Keratinocyte (primary cell): Measurements from ENCODE around the gene TMEM59L. TPM values are rescaled to one million over a fixed set of nuclear protein-coding genes. Genes with fewer than 3 reads are reported as not detected.

Experiments
- DNase-seq: peaks from one replicate; pipeline ENCODE4 v3.0.0-alpha.2; 2011; ENCODE audit warnings: low read depth, missing footprints, low spot score
- FAIRE-seq: peaks from 2 replicates; lab custom pipeline; 2011; peaks lifted over from hg19 to GRCh38; lab: Jason Lieb, UNC
- H2AFZ ChIP-seq: 2 replicates; pipeline ENCODE4 v1.6.0; 2012; ENCODE audit warnings: low read length, control low read depth, inconsistent platforms; ENCODE audit not compliant: control insufficient read depth
- H3K27ac ChIP-seq: 2 replicates; pipeline ENCODE4 v1.5.1; 2011; ENCODE audit warnings: low read length; ENCODE audit not compliant: control insufficient read depth, insufficient read depth
- H3K27me3 ChIP-seq: 3 replicates; pipeline ENCODE4 v1.6.0; 2011; ENCODE audit warnings: low read length; ENCODE audit not compliant: control insufficient read depth, insufficient read depth; ENCODE audit errors: extremely low read depth
- H3K36me3 ChIP-seq, 2 experiments: 2 replicates in 1 of 2; 3 replicates in 1 of 2; pipeline ENCODE4 v1.5.1; 2011; ENCODE audit warnings: low read length in 2 of 2, mild to moderate bottlenecking in 1 of 2; ENCODE audit not compliant: control insufficient read depth in 2 of 2, insufficient read depth in 2 of 2; ENCODE audit errors: extremely low read depth in 1 of 2
- H3K4me1 ChIP-seq: 3 replicates; pipeline ENCODE4 v1.5.1; 2011; ENCODE audit warnings: low read length; ENCODE audit not compliant: control insufficient read depth, insufficient read depth; ENCODE audit errors: extremely low read depth
- H3K4me2 ChIP-seq: 3 replicates; pipeline ENCODE4 v1.6.0; 2011; ENCODE audit warnings: low read depth, low read length; ENCODE audit not compliant: control insufficient read depth, insufficient read depth; ENCODE audit errors: extremely low read depth
- H3K4me3 ChIP-seq, 3 experiments: fragments of 200-600 bp in 1 of 3; sonication (generic) in 1 of 3; 2 replicates in 2 of 3; 3 replicates in 1 of 3; pipeline ENCODE4 v1.5.1; 2011 to 2016; ENCODE audit warnings: low read length in 3 of 3, mild to moderate bottlenecking in 3 of 3, control low read depth in 2 of 3, inconsistent platforms in 1 of 3, low read depth in 1 of 3, mixed read lengths in 1 of 3, mixed run types in 1 of 3, moderate library complexity in 1 of 3; ENCODE audit not compliant: control insufficient read depth in 2 of 3, insufficient read depth in 2 of 3; ENCODE audit errors: extremely low read depth in 1 of 3
- H3K79me2 ChIP-seq: 2 replicates; pipeline ENCODE4 v1.6.0; 2012; ENCODE audit warnings: low read length; ENCODE audit not compliant: control insufficient read depth, insufficient read depth
- H3K9ac ChIP-seq: 3 replicates; pipeline ENCODE4 v1.6.0; 2011; ENCODE audit warnings: low read length; ENCODE audit not compliant: control insufficient read depth, insufficient read depth; ENCODE audit errors: extremely low read depth
- H3K9me1 ChIP-seq: 3 replicates; pipeline ENCODE4 v1.6.0; 2011; ENCODE audit warnings: low read length; ENCODE audit not compliant: control insufficient read depth, insufficient read depth; ENCODE audit errors: extremely low read depth
- H3K9me3 ChIP-seq: 2 replicates; pipeline ENCODE4 v1.5.1; 2012; ENCODE audit warnings: low read depth, low read length; ENCODE audit not compliant: control insufficient read depth
- H4K20me1 ChIP-seq: 3 replicates; pipeline ENCODE4 v1.6.0; 2011; ENCODE audit warnings: low read length; ENCODE audit not compliant: control insufficient read depth, insufficient read depth; ENCODE audit errors: extremely low read depth
- CTCF ChIP-seq, 3 experiments: IDR thresholded peaks in 1 of 3; conservative IDR thresholded peaks in 1 of 3; optimal IDR thresholded peaks in 1 of 3; 2 replicates in 2 of 3; 3 replicates in 1 of 3; pipeline versions ENCODE3 to v1.5.1; 2011; ENCODE audit warnings: low read length in 3 of 3, mild to moderate bottlenecking in 3 of 3, moderate library complexity in 2 of 3, control low read depth in 1 of 3, inconsistent platforms in 1 of 3; ENCODE audit not compliant: insufficient read depth in 2 of 3; ENCODE audit errors: extremely low read depth in 1 of 3
- EZH2 ChIP-seq: IDR thresholded peaks from one replicate; pipeline ENCODE4 v1.6.1; 2012; ENCODE audit warnings: inconsistent platforms, mild to moderate bottlenecking, low read length, moderate library complexity
- dilution Hi-C: fragments of 300-500 bp; cut with MboI; formaldehyde crosslinking; loops from one replicate; pipeline ENCODE4 v1.7.0; 2020; ENCODE audit warnings: low sequenced_read_pairs; ENCODE audit not compliant: extremely low pct_ligation_motif_present
- polyA plus RNA-seq, 5 experiments: library from polyadenylated mRNA; depleted of rRNA in 3 of 5; stranded (reverse) in 3 of 5; stranded (forward) in 1 of 5; unstranded in 1 of 5; fragments of >200 nt; gene quantifications; 1 replicate in 1 of 5; 2 replicates in 3 of 5; 3 replicates in 1 of 5; pipeline versions ENCODE4 v1.2.1 to v1.2.3, GENCODE V29; 2011 to 2012; ENCODE audit warnings: missing spikeins in 2 of 5, low read depth in 1 of 5, low replicate concordance in 1 of 5

The TMEM59L gene
- polyA plus RNA-seq, 1 donor (not counting 4 experiments of a cell fraction or from before 2014, with no cell fraction given), result not detected

GRCh38 chr19:18659281-18660050 lies 46.8 kb downstream of the TMEM59L start:
- no peaks in the 10 kb centered on the region for H3K79me2 ChIP-seq
- no peak overlapping the region for H3K27ac ChIP-seq
- no peaks in the 10 kb centered on the region for H3K9me1 ChIP-seq
- DNase-seq (no peak), FAIRE-seq (no peak)
- H3K4me2 ChIP-seq, result no peak overlapping the region
- no peak overlapping the region for H3K9ac ChIP-seq
- H2AFZ ChIP-seq, result no peak overlapping the region
- no peaks in the 10 kb centered on the region for H3K36me3 ChIP-seq
- no peaks in the 10 kb centered on the region for H3K9me3 ChIP-seq
- no peaks in the 10 kb centered on the region for H3K4me1 ChIP-seq
- TF ChIP-seq CTCF (optimal IDR thresholded peaks at IDR 0.05 in 1 of 3, IDR thresholded peaks at IDR 0.05 in 1 of 3, conservative IDR thresholded peaks at IDR 0.05 in 1 of 3; ENCODE audit: extremely low read depth in 1 of 3, insufficient read depth in 2 of 3, low read length in 3 of 3) (no peak), EZH2 (no peak)
- dilution Hi-C loops, result no loop called here
- peaks cover 11% of the 10 kb centered on the region for H3K27me3 ChIP-seq
- H3K4me3 ChIP-seq, result no peak overlapping the region
- H4K20me1 ChIP-seq, result no peaks in the 10 kb centered on the region

DNA sequence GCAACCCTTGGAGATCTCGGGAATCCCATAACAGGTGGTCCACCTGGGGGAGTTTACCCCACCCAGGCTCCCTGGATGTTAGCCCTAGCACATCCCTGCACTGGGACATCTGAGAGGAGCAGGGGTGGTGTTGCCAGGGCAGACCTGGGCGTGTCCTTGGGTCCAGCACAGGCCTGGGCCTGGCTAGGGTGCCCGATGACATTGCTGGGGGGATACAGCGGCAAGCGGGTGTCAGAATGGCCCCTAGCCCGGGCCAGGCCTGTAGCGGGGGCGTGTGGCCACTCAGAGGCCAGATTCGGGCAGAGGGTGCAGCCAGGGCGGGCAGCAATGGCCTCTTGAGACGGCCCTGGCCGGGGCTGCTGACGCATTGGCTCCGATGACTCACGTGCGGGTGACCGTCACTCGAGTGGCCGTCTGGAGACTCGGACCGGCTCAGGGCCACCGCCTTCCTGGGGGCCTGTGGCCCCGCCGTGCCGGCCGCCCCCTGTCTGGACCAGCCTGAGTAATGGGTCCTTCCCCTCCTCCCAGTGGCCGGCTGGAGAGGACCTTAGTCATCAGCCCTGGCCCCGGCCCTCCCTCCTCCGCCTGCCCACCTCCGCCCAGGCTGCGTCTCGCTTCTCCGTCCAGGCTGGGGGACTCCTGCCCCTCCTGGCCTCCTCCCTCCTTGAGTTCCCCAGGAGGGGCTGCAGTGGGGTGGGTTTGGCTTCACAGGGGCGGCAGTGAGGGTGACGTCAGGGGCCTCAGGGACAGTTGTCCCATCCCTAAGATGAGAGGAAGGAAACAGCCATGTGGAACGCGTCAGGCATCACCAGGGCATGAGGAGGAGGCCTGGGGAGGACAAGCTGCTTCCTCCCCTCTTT lies 47.6 kb downstream of the TMEM59L start:
- no peaks in the 10 kb centered on the region for H3K9me3 ChIP-seq
- no peak overlapping the region for H3K27ac ChIP-seq
- dilution Hi-C loops, result no loop called here
- H4K20me1 ChIP-seq, result no peaks in the 10 kb centered on the region
- H3K36me3 ChIP-seq, result no peaks in the 10 kb centered on the region
- FAIRE-seq, result no peak
- H3K9me1 ChIP-seq, result no peaks in the 10 kb centered on the region
- DNase-seq, result no peak
- H3K4me1 ChIP-seq, result no peaks in the 10 kb centered on the region
- peaks cover 11% of the 10 kb centered on the region for H3K27me3 ChIP-seq
- H3K4me3 ChIP-seq, result no peak overlapping the region
- H3K9ac ChIP-seq, result no peak overlapping the region
- H2AFZ ChIP-seq, result no peak overlapping the region
- H3K79me2 ChIP-seq, result no peaks in the 10 kb centered on the region
- TF ChIP-seq EZH2, result no peak
- TF ChIP-seq CTCF (optimal IDR thresholded peaks at IDR 0.05 in 1 of 3, IDR thresholded peaks at IDR 0.05 in 1 of 3, conservative IDR thresholded peaks at IDR 0.05 in 1 of 3; ENCODE audit: extremely low read depth in 1 of 3, insufficient read depth in 2 of 3, low read length in 3 of 3), result no peak
- H3K4me2 ChIP-seq, result no peak overlapping the region
